GDM1 (cell line): ENCODE measurements around the gene RAB40C.
"Not testable (repeated sequence)": the region's sequence is repeated elsewhere in the genome, so short reads cannot be mapped to it uniquely, and the experiment has no call there.

Experiments
- DNase-seq: peaks from one replicate; lab custom pipeline; 2025; lab: John Stamatoyannopoulos, UW

Gene RAB40C

GRCh38 chr16:590815-591200, 942 bp downstream of the RAB40C start:
- DNase-seq = no peak

- no peak for DNase-seq
Observed at GRCh38 chr16:591231-591630, 1.4 kb downstream of the RAB40C start.

- no peak for DNase-seq
Observed at GRCh38 chr16:591892-592517, 2.1 kb downstream of the RAB40C start.

- DNase-seq = no peak
Observed at GRCh38 chr16:592518-593306, 2.8 kb downstream of the RAB40C start.

GRCh38 chr16:593406-593805, 3.5 kb downstream of the RAB40C start:
- no peak for DNase-seq

GRCh38 chr16:593807-594206, 3.9 kb downstream of the RAB40C start:
- DNase-seq = no peak

GRCh38 chr16:595094-595528, 5.2 kb downstream of the RAB40C start:
- no peak for DNase-seq

GRCh38 chr16:595942-596735, 6.3 kb downstream of the RAB40C start:
- no peak for DNase-seq

GRCh38 chr16:596736-597060, 6.8 kb downstream of the RAB40C start:
- DNase-seq = no peak

- DNase-seq = not testable (repeated sequence)
Observed at GRCh38 chr16:597655-598054, 7.8 kb downstream of the RAB40C start.

GRCh38 chr16:598823-599739, 9.2 kb downstream of the RAB40C start:
- no peak for DNase-seq

GRCh38 chr16:600781-601180, 10.9 kb downstream of the RAB40C start:
- DNase-seq = no peak

GRCh38 chr16:603933-604332, 14.1 kb downstream of the RAB40C start:
- no peak for DNase-seq

- no peak for DNase-seq
Observed at GRCh38 chr16:606656-607307, 16.9 kb downstream of the RAB40C start.

GRCh38 chr16:608019-608418, 18.2 kb downstream of the RAB40C start:
- DNase-seq = no peak

GRCh38 chr16:609316-609715, 19.4 kb downstream of the RAB40C start:
- no peak for DNase-seq

GRCh38 chr16:609984-610383, 20.1 kb downstream of the RAB40C start:
- DNase-seq = no peak

- DNase-seq = peak; percentile 31
Observed at GRCh38 chr16:610513-611381, 20.9 kb downstream of the RAB40C start.

GRCh38 chr16:615122-615521, 25.3 kb downstream of the RAB40C start:
- DNase-seq = no peak
